GM06990 (cell line): ENCODE data around the gene GPR82.

Experiments used
- DNase-seq: peaks from one replicate; pipeline ENCODE4 v3.0.0-alpha.2; 2011; ENCODE audit not compliant: insufficient read length; ENCODE audit errors: extremely low read depth
- H3K27me3 ChIP-seq: replicated peaks from 2 replicates; pipeline ENCODE4 v1.6.0; 2011; ENCODE audit warnings: low read length; ENCODE audit not compliant: control insufficient read depth, insufficient read depth
- H3K36me3 ChIP-seq: 2 replicates; pipeline ENCODE4 v1.5.1; 2011; ENCODE audit warnings: low read length; ENCODE audit not compliant: control insufficient read depth, insufficient read depth
- H3K4me3 ChIP-seq: replicated peaks from 2 replicates; pipeline ENCODE4 v1.5.1; 2011; ENCODE audit warnings: low read depth, mild to moderate bottlenecking, control low read depth, low read length
- CTCF ChIP-seq: IDR thresholded peaks from 2 replicates; pipeline ENCODE4 v1.5.1; 2011; ENCODE audit warnings: low read length, control low read depth, mild to moderate bottlenecking, inconsistent platforms; ENCODE audit not compliant: insufficient read depth, poor library complexity, severe bottlenecking

The GPR82 gene

DNA sequence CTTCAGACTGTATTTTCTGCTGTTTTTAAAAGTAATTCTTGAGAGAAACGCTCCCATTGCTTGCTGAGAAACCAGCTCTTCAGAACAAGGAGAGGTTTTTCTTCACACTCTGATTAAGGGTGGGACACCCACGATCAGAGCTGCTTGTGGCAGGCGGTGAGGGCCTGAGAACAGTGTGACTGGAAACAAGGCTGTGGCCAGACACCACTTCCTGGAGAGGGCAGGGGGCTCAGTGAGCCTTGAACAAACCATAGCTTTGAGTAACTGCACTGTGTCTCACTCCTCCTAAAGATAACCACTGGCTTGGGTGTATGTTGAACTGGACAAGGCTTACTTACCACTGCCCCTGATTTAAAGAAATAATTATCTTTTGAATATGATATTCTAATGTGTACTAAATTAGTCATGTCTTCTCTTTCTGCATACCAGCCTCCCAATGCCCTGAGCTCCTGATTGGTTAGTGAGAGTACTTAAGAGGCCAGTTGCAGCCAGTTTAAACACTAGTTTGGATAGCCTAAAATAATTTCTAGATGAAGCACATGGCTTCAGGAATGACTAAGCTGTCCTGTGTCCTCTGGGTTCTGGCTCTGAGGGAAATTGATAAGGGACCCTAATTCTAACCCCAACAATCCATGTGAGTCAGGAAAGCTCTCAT, 3.7 kb upstream of the GPR82 start:
- no peak for TF ChIP-seq CTCF
- Histone ChIP-seq H3K36me3 (no peaks in the 10 kb centered on the region), H3K27me3 (no peaks in the 10 kb centered on the region), H3K4me3 (no peak overlapping the region)
- peak; percentile 47 for DNase-seq

- no peak for DNase-seq
- TF ChIP-seq CTCF = no peak
- Histone ChIP-seq H3K4me3 (no peak overlapping the region), H3K36me3 (no peaks in the 10 kb centered on the region), H3K27me3 (no peaks in the 10 kb centered on the region)
Measured at GRCh38 chrX:41721590-41721989, 2.4 kb upstream of the GPR82 start.

- no peak overlapping the region for H3K4me3 ChIP-seq
- H3K27me3 ChIP-seq = no peaks in the 10 kb centered on the region
- no peak for DNase-seq
- H3K36me3 ChIP-seq = no peaks in the 10 kb centered on the region
- TF ChIP-seq CTCF = no peak
Measured at GRCh38 chrX:41722214-41722613, 1.8 kb upstream of the GPR82 start.

DNA sequence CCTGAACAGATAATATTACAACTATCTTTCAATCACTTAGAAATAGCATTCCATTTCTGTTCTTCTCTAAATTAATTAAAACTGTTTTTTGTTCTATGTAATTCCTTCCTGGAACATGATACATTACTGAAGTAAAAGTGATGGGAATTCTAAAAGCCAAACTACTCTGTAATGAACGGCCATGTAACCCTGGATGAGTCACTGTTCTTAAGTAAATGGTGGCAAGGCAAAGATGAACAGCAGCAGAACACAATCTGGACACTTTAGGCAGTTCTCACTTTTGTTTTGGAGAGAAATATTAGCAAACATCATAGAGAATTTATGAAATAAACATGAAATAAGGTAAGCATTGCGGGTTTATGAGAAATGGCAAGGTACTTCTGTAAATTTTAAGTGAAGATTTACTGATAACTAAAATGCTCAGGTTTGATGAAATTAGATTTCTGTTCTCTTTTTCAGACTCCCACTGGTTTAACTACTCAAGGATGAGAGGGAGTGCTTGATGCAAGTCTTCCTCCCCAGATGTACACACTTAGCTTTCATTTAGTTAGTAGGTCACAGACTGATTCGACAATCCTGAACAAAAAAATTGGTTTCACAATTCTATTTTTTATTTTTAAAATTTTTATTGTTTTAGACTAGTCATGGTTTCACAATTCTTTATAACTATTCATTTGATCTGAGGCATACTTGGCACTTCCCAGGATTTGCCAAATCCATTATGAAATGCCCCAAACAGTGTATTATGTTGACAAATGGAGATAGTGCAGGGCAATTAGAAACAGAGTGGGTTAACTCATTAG, 964 bp upstream of the GPR82 start:
- H3K27me3 ChIP-seq = no peaks in the 10 kb centered on the region
- no peak for TF ChIP-seq CTCF
- H3K36me3 ChIP-seq = no peaks in the 10 kb centered on the region
- DNase-seq = no peak
- H3K4me3 ChIP-seq = no peak overlapping the region

DNA sequence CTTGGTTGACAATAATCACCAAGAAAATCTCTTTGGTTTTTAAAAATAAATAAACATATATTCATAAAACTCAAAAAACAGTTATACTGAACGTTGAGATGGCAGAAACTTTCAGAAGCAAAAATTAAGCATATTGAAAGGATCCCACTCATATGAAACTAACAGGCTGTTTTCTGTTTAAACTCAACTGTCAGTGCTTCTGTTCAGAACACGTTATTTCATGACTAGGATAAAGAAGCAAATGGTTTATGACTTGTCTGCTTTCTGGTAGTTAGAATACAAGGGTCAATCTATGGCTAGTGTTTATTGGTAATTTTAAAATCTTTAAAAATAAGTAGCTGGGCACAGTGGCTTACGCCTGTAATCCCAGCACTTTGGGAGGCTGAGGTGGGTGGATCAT, 4.1 kb downstream of the GPR82 start:
- Histone ChIP-seq H3K4me3 (no peak overlapping the region), H3K36me3 (no peaks in the 10 kb centered on the region), H3K27me3 (no peaks in the 10 kb centered on the region)
- no peak for TF ChIP-seq CTCF
- DNase-seq = no peak
